HG03378 (cell line): Measurements from ENCODE around the gene APOA1.

ENCODE experiments used
- ATAC-seq: cut with Tn5 transposase; IDR thresholded peaks from one replicate; pipeline ENCODE4 v1.9.1; 2021; ENCODE audit warnings: mild to moderate bottlenecking, moderate library complexity; ENCODE audit not compliant: unreplicated experiment

Gene APOA1

GRCh38 chr11:116837231-116838091 is at the start of gene APOA1:
Gene APOA1, minus strand, starts transcription at chr11:116837622. Its CDS starts 235 bp downstream, at chr11:116837387.
- no peak for ATAC-seq

GRCh38 chr11:116885951-116886655 is 48.7 kb upstream of the APOA1 start:
- no peak for ATAC-seq

DNA sequence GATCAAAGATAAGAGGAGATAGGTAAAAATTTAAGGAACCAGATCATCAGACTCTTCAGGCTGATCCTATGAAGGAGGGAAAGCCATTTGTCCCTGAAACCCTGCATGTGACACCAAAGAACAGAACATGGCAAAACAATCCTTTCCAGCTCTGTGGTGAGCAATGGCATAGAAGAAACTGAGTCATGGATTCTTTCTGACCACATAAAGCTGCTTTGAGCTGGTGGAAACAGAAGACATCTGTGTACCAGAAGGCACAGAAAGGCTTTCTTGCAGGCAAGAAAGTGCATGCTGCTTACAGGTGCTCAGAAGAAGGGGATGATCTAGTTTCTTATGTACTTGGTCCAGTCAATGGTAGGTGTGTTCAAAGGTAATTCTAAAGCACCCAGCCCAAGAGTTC is 45.0 kb upstream of the APOA1 start:
- ATAC-seq: no peak

DNA sequence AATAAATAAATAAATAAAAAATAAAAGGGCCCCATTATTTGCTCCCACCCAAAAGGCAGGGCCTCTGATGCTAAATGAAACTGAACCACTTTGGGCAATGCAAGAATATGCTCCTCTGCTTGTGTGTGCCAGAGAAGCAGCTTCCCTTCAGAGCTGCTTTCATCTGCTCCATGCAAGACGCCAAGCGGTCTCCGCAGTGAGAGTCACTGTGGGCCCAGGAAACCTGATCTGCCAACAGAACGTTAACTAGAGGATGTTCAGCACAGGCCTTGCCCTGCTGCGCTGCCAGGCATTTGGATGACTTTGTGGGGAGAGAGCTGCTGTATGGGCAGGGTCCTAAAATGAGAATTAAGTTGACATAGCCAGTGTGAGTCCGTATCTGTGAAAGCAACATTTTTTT is 43.7 kb upstream of the APOA1 start:
- ATAC-seq: no peak

DNA sequence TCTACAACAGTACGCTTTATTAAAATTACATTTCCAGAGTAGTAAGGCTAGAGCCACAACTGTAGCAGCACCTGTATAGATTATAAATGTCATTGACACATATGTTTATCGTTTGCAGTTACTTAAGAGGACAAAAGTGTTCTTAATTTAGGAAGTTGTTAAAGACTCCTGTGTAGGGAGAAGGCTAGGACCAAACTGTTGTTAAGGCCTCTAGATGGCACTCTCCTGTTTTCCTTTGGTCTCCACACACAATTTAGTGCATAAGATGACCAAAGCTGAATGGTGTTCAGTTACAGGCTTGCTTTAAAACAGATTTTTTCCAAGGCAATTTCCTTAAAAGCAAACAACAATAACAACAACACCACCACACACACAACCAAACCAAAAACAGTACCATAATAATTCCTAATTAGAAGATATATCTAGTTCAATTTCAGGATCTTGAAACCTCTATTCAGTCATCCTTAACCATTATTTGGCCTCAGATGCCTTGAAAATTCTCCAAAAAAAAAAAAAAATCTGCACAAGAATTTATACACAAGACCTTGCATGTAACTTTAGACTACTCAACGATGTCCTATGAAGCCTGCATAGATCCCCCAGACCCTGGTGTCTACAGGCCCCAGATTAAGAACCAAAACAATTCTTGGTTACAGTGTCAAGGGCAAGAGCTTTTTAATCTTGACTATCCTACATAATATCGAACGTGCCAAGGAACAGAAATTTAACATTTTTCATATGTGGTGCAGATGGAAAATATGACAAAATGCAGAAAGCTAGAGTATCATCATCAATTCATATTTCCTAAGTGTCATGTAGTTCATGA is 42.6 kb upstream of the APOA1 start:
- no peak for ATAC-seq

DNA sequence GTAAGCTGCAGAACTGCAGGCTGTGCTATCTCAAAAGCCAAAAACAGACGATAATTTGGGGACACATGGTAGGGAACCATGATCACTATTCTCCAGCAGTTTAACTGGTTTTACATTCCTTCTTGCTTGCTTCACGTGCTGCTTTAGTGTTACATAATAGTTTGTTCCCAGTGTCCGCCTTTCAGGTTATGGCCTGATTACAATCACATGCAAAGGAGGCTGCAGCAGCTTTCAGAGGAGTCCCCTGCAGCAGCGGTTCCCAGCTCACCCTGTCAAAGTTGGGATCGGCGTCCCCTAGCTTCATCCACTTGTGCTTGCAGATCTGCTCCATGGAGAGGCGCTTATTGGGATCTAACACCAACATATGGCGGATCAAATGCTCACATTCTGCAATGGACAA is 39.2 kb upstream of the APOA1 start:
- ATAC-seq: no peak

- no peak for ATAC-seq
Observed at GRCh38 chr11:116875194-116875593, 37.8 kb upstream of the APOA1 start.

- no peak for ATAC-seq
Observed at GRCh38 chr11:116874251-116874650, 36.8 kb upstream of the APOA1 start.

- ATAC-seq: no peak
Observed at GRCh38 chr11:116873381-116873780, 36.0 kb upstream of the APOA1 start.

GRCh38 chr11:116871248-116871647 is 33.8 kb upstream of the APOA1 start:
- no peak for ATAC-seq

DNA sequence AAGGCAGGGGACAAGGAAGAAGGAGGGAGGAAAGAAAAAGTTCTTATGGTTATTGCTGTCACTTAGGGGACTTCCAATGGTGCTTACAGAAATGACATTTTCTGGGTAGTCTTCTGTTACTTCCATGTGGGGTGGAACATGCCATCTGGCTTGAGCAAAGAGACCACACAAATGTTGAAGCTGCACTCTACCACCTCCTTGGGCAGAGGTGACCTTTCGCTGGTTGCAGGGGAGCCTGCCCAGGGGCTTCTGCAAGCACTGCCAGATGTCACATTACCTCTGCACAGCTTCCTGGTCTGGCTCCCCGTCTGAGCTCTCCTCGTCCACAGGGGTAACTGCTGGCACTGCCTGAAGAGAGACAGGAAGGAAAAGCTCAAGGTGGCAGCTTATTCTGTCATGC is 32.6 kb upstream of the APOA1 start:
- ATAC-seq: no peak

DNA sequence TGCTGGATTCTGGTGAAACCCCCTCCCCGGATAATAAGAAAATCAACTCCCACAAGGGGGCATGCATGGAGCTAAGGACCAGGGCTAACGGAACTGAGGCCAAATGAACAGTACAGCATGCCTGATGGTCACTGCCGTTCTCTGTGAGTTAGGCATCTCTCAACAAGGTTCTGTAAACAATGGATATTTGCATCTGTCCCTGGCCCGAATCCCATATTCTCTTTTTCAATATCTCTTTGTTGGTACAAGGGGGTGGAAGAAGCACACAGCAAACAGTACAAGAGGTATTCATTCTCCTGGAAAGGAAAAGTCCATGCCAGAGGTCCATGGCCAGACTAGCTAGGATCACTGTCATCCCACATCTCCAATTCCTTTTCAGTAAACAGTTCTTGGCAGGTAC is 32.2 kb upstream of the APOA1 start:
- no peak for ATAC-seq

DNA sequence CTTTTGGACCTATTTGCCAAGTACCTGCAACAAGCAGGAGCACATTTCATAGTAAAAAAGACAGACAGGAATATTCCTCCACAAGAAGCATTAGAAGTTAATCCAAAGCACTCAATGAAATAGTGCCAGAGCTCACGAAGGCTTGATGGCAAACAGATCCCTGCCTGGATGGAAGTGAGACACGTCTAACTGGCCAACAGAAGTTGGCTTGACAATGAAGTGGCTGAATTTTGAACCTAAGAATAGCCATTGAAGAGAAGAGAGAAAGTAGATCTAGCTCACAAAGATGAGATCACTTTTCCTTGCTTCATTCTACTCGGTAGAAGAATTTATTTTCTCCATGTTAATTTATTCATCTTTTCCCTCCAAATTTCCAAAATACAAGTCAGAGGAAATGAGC is 30.6 kb upstream of the APOA1 start:
- no peak for ATAC-seq

DNA sequence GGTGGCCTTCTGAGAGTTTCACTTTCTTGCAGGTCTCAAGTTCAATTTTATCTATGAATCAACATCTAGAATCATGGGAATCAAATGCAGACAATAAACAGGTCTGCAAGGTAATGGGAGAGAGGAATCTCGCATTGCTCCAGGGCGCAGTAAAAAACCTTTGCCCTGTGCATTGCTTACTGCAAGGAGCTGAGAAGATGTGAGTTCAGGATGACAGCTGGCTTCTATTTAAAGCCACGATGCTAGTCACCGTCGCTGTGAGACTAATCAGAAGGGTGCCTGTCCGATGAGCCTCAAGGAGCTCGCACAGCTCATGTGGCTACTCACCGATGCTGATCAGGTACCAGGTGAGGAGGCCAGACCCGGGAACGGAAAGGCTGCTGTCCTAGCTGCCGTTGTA is 30.2 kb upstream of the APOA1 start:
- no peak for ATAC-seq

GRCh38 chr11:116866804-116867455 is 29.5 kb upstream of the APOA1 start:
- no peak for ATAC-seq

- no peak for ATAC-seq
Observed at GRCh38 chr11:116865696-116866095, 28.3 kb upstream of the APOA1 start.

DNA sequence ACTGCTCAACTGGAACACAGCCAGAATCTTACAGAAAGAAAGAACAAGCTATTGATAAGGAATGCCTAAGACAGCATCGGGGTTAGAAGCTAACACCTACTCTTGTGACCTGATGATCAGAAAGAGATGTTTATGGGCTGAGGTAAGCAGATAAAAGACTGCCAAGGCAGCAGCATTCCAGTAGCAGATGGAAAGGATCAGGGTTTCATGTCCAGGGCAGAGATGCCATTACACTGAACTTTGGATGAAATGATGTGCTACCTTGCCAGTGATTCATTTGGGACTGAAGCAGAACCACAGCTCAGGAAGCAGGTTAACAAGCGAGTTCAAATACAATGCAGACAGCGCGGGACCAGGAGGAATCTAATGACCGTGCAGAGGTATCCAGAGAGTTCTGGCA is 27.1 kb upstream of the APOA1 start:
- ATAC-seq: no peak

GRCh38 chr11:116862951-116863350 is 25.5 kb upstream of the APOA1 start:
- ATAC-seq: no peak

DNA sequence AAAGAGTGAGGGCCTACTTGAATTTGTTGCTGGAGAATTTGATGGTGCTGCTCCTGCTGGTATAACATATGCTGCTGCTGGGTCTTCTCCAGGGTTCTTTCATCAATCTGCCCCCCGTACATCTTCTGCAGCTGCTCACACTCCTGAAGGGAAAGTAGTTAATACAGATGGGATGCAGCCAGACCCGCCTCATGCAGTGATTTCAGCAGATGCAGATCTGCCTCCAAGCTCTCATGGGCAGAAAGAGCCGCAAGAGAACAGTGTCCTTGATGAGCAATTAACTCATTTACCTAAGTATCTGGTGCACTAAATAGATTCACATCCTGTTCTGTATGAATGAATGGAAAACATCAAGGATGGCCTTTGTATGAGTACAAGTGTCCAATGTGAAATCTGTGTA is 24.8 kb upstream of the APOA1 start:
- no peak for ATAC-seq

GRCh38 chr11:116861539-116861938 is 24.1 kb upstream of the APOA1 start:
- no peak for ATAC-seq

- ATAC-seq: no peak
Observed at GRCh38 chr11:116860303-116860702, 22.9 kb upstream of the APOA1 start.
